Lower leg skin (tissue), 4 donors: Measurements from ENCODE around the gene DAAM2. TPM values are rescaled to one million over a fixed set of nuclear protein-coding genes. Genes with fewer than 3 reads are reported as not detected.

Experiments
- DNase-seq, 2 donors: peaks; one replicate each; pipeline ENCODE4 v3.0.0-alpha.2; 2019; ENCODE audit warnings: low spot score in 2 of 2
- H3K4me3 ChIP-seq: fragments of 200-600 bp; sonication (generic); 2 replicates; pipeline ENCODE4 v1.5.1; 2017; ENCODE audit warnings: mild to moderate bottlenecking, low read depth; ENCODE audit not compliant: poor library complexity, severe bottlenecking
- CTCF ChIP-seq, 3 donors: fragments of 450-650 bp; IDR thresholded peaks; one replicate each; pipeline ENCODE4 v1.5.1; 2016; ENCODE audit warnings: antibody characterized with exemption in 3 of 3, mild to moderate bottlenecking in 3 of 3, moderate library complexity in 2 of 3
- POLR2A ChIP-seq, 2 donors: fragments of 450-650 bp; IDR thresholded peaks; one replicate each; pipeline ENCODE4 v1.6.1; 2016 to 2017; ENCODE audit warnings: antibody characterized with exemption in 2 of 2, mild to moderate bottlenecking in 1 of 2, moderate library complexity in 1 of 2
- WGBS, 2 donors: methylation state at CpG; one replicate each; pipeline ENCODE4 v1.1.5; 2018; 5-methylcytosine and 5-hydroxymethylcytosine counted together
- intact Hi-C: fragments of 100-400 bp; cut with DNase I; formaldehyde crosslinking; loops from one replicate; pipeline ENCODE4 v1.15.0; 2023; ENCODE audit warnings: low total_unique reads
- total RNA-seq, 4 donors: library from RNA; depleted of rRNA; stranded (reverse); fragments of >200 nt; gene quantifications; one replicate each; pipeline ENCODE4 v1.1.0, GENCODE V29; 2016

The DAAM2 gene
- total RNA-seq, 4 donors from 2014 or later = 5.6 to 16.9 (median 8.1) TPM

- 93 to 95% methylated on average over 3 of the region's 3 CpGs for WGBS, 2 donors
- intact Hi-C loops = no loop called here
- no peak overlapping the region for H3K4me3 ChIP-seq
- TF ChIP-seq CTCF (IDR thresholded peaks at IDR 0.05) (no peak), POLR2A (IDR thresholded peaks at IDR 0.05) (no peak)
- no peak for DNase-seq
These were observed 122.1 kb downstream of the DAAM2 start for GRCh38 chr6:39914239-39914638.

GRCh38 chr6:39915866-39916265 is 123.7 kb downstream of the DAAM2 start:
- 92 to 97% methylated on average over 5 of the region's 5 CpGs for WGBS, 2 donors
- no peak for DNase-seq
- TF ChIP-seq POLR2A (IDR thresholded peaks at IDR 0.05) (no peak), CTCF (IDR thresholded peaks at IDR 0.05) (no peak)
- intact Hi-C loops = no loop called here
- H3K4me3 ChIP-seq = no peak overlapping the region

- intact Hi-C loops = no loop called here
- 83 to 88% methylated on average over 4 of the region's 4 CpGs for WGBS, 2 donors
- no peak for TF ChIP-seq POLR2A (IDR thresholded peaks at IDR 0.05)
These were observed 125.2 kb downstream of the DAAM2 start for GRCh38 chr6:39917329-39917728.

GRCh38 chr6:39917981-39918380 is 125.8 kb downstream of the DAAM2 start:
- no peak for DNase-seq
- WGBS, 2 donors = 74% methylated on average over 3 of the region's 3 CpGs
- intact Hi-C loops = no loop called here
- H3K4me3 ChIP-seq = no peak overlapping the region
- no peak for TF ChIP-seq CTCF (IDR thresholded peaks at IDR 0.05)
- no peak for TF ChIP-seq POLR2A (IDR thresholded peaks at IDR 0.05)

More at GRCh38 chr6:39917329-39917728, 125.2 kb downstream of the DAAM2 start:
- no peak overlapping the region for H3K4me3 ChIP-seq
- no peak for DNase-seq

GRCh38 chr6:39918831-39919230 is 126.7 kb downstream of the DAAM2 start:
- H3K4me3 ChIP-seq = no peak overlapping the region
- WGBS, 2 donors = 89 to 92% methylated on average over 5 of the region's 5 CpGs
- no peak for DNase-seq
- no peak for TF ChIP-seq POLR2A (IDR thresholded peaks at IDR 0.05)
- TF ChIP-seq CTCF (IDR thresholded peaks at IDR 0.05) = no peak
- intact Hi-C loops = no loop called here

GRCh38 chr6:39920157-39920556 is 128.0 kb downstream of the DAAM2 start:
- TF ChIP-seq CTCF (IDR thresholded peaks at IDR 0.05) (no peak), POLR2A (IDR thresholded peaks at IDR 0.05) (no peak)
- H3K4me3 ChIP-seq = no peak overlapping the region
- WGBS, 2 donors = 67 to 78% methylated on average over 3 of the region's 3 CpGs
- no peak for DNase-seq
- intact Hi-C loops = no loop called here
